Hindlimb muscle (tissue), 1 donor: ENCODE results near the gene SRRM5. TPM values are rescaled to one million over a fixed set of nuclear protein-coding genes. Genes with fewer than 3 reads are reported as not detected.
"Not testable (repeated sequence)": the region's sequence is repeated elsewhere in the genome, so short reads cannot be mapped to it uniquely, and the experiment has no call there.

ENCODE experiments used
- DNase-seq: peaks from one replicate; pipeline ENCODE4 v3.0.0-alpha.2; 2013
- polyA plus RNA-seq: library from polyadenylated mRNA; unstranded; fragments of 120-200 nt; gene quantifications from one replicate; pipeline ENCODE4 v1.2.1, GENCODE V29; 2013; ENCODE audit not compliant: insufficient read length

SRRM5 gene
- polyA plus RNA-seq, 1 donor: 0.52 TPM

- DNase-seq: no peak
Observed at GRCh38 chr19:43591904-43592772, 19.8 kb upstream of the SRRM5 start.

- DNase-seq: no peak
Observed at GRCh38 chr19:43592800-43593350, 19.0 kb upstream of the SRRM5 start.

GRCh38 chr19:43594081-43594697, 17.7 kb upstream of the SRRM5 start:
- DNase-seq: no peak

GRCh38 chr19:43594710-43595604, 16.9 kb upstream of the SRRM5 start:
- DNase-seq: peak; percentile 58

- no peak for DNase-seq
Observed at GRCh38 chr19:43595605-43595998, 16.3 kb upstream of the SRRM5 start.

- peak; percentile 100 for DNase-seq
Observed at GRCh38 chr19:43595999-43596841, 15.7 kb upstream of the SRRM5 start, which contains the start of the genes IRGQ and ZNF576. Gene IRGQ (minus strand): TSS chr19:43596134. CDS start chr19:43595338, 796 bp downstream. Gene ZNF576 (plus strand): TSS chr19:43596595. CDS start chr19:43597109, 514 bp downstream.

GRCh38 chr19:43596842-43597461, 14.9 kb upstream of the SRRM5 start:
- no peak for DNase-seq

GRCh38 chr19:43597876-43598275, 14.0 kb upstream of the SRRM5 start:
- no peak for DNase-seq

- DNase-seq: no peak
Observed at GRCh38 chr19:43598445-43599240, 13.2 kb upstream of the SRRM5 start.

- DNase-seq: no peak
Observed at GRCh38 chr19:43599635-43600295, 12.1 kb upstream of the SRRM5 start.

GRCh38 chr19:43600326-43600725, 11.6 kb upstream of the SRRM5 start:
- DNase-seq: not testable (repeated sequence)

GRCh38 chr19:43605875-43606568, 5.9 kb upstream of the SRRM5 start:
- DNase-seq: no peak

- peak; percentile 50 for DNase-seq
Observed at GRCh38 chr19:43606569-43607229, 5.2 kb upstream of the SRRM5 start.

GRCh38 chr19:43607238-43608205, 4.4 kb upstream of the SRRM5 start:
- no peak for DNase-seq

- no peak for DNase-seq
Observed at GRCh38 chr19:43609872-43610271, 2.0 kb upstream of the SRRM5 start.

GRCh38 chr19:43610493-43610892, 1.4 kb upstream of the SRRM5 start:
- DNase-seq: no peak

- no peak for DNase-seq
Observed at GRCh38 chr19:43612374-43612773, 486 bp downstream of the SRRM5 start.
